H9 (cell line): Measurements from ENCODE around the gene F2RL3. TPM values are rescaled to one million over a fixed set of nuclear protein-coding genes. Genes with fewer than 3 reads are reported as not detected.

Experiments used
- DNase-seq: peaks from one replicate; pipeline ENCODE4 v3.0.0-alpha.2; 2017
- H2AFZ ChIP-seq: one replicate; pipeline ENCODE4 v1.6.1; 2013; ENCODE audit warnings: mild to moderate bottlenecking, low read length, control low read depth, moderate library complexity
- H2AK5ac ChIP-seq: 2 replicates; pipeline ENCODE4 v1.6.1; 2013; ENCODE audit warnings: low read length, control low read depth, mixed read lengths; ENCODE audit not compliant: insufficient read length
- H2BK120ac ChIP-seq: one replicate; pipeline ENCODE4 v1.6.1; 2013; ENCODE audit warnings: low read depth, mild to moderate bottlenecking, low read length, control low read depth, inconsistent platforms; ENCODE audit not compliant: poor library complexity, severe bottlenecking
- H2BK12ac ChIP-seq: 2 replicates; pipeline ENCODE4 v1.6.1; 2013; ENCODE audit warnings: low read length, control low read depth, mixed read lengths, low read depth; ENCODE audit not compliant: insufficient read length
- H2BK15ac ChIP-seq: 2 replicates; pipeline ENCODE4 v1.6.1; 2013; ENCODE audit warnings: low read depth, low read length, control low read depth
- H2BK20ac ChIP-seq: one replicate; pipeline ENCODE4 v1.6.1; 2013; ENCODE audit warnings: low read depth, mild to moderate bottlenecking, low read length, control low read depth, inconsistent platforms; ENCODE audit not compliant: poor library complexity, severe bottlenecking
- H2BK5ac ChIP-seq: 2 replicates; pipeline ENCODE4 v1.6.1; 2013; ENCODE audit warnings: low read length, control low read depth, mixed read lengths; ENCODE audit not compliant: insufficient read length
- H3K14ac ChIP-seq: 2 replicates; pipeline ENCODE4 v1.6.1; 2013; ENCODE audit warnings: low read length, control low read depth; ENCODE audit not compliant: insufficient read depth
- H3K18ac ChIP-seq: 2 replicates; pipeline ENCODE4 v1.6.1; 2013; ENCODE audit warnings: low read depth, mild to moderate bottlenecking, mixed read lengths, low read length, control low read depth; ENCODE audit not compliant: insufficient read length
- H3K23ac ChIP-seq: 2 replicates; pipeline ENCODE4 v1.6.1; 2013; ENCODE audit warnings: low read length, control low read depth, mixed read lengths, low read depth; ENCODE audit not compliant: insufficient read length
- H3K23me2 ChIP-seq: 2 replicates; pipeline ENCODE4 v1.6.1; 2013; ENCODE audit warnings: low read depth, mild to moderate bottlenecking, mixed read lengths, low read length, control low read depth; ENCODE audit not compliant: insufficient read length, poor library complexity, severe bottlenecking
- H3K27ac ChIP-seq: 2 replicates; pipeline ENCODE4 v1.5.1; 2013; ENCODE audit warnings: low read length, control low read depth, mixed read lengths, low read depth; ENCODE audit not compliant: insufficient read length
- H3K27me3 ChIP-seq: 2 replicates; pipeline ENCODE4 v1.6.1; 2013; ENCODE audit warnings: low read length, control low read depth, inconsistent platforms; ENCODE audit not compliant: insufficient read depth
- H3K4ac ChIP-seq: 2 replicates; pipeline ENCODE4 v1.6.1; 2013; ENCODE audit warnings: low read depth, mild to moderate bottlenecking, control low read depth, inconsistent platforms, low read length, moderate library complexity
- H3K4me1 ChIP-seq: 2 replicates; pipeline ENCODE4 v1.6.1; 2013; ENCODE audit warnings: low read length, control low read depth, inconsistent platforms; ENCODE audit not compliant: insufficient read depth
- H3K4me2 ChIP-seq: 2 replicates; pipeline ENCODE4 v1.6.1; 2013; ENCODE audit warnings: low read length, control low read depth, mixed read lengths; ENCODE audit not compliant: insufficient read length, insufficient read depth
- H3K56ac ChIP-seq: 2 replicates; pipeline ENCODE4 v1.6.1; 2013; ENCODE audit warnings: low read depth, mild to moderate bottlenecking, mixed read lengths, low read length, control low read depth; ENCODE audit not compliant: insufficient read length
- H3K79me1 ChIP-seq: 2 replicates; pipeline ENCODE4 v1.6.1; 2013; ENCODE audit warnings: low read depth, mild to moderate bottlenecking, moderate library complexity, low read length, control low read depth, inconsistent platforms; ENCODE audit not compliant: insufficient read depth, poor library complexity, severe bottlenecking
- H3K79me2 ChIP-seq: 2 replicates; pipeline ENCODE4 v1.6.1; 2013; ENCODE audit warnings: low read length, control low read depth, inconsistent platforms; ENCODE audit not compliant: insufficient read depth
- H3K9ac ChIP-seq: 2 replicates; pipeline ENCODE4 v1.6.1; 2013; ENCODE audit warnings: low read length, control low read depth, mixed read lengths; ENCODE audit not compliant: insufficient read length; ENCODE audit errors: extremely low read depth
- H3K9me3 ChIP-seq: one replicate; pipeline ENCODE4 v1.6.1; 2013; ENCODE audit warnings: low read depth, low read length, inconsistent platforms; ENCODE audit not compliant: control insufficient read depth
- H3T11ph ChIP-seq: one replicate; pipeline ENCODE4 v1.6.1; 2013; ENCODE audit warnings: mild to moderate bottlenecking, low read length, control low read depth, inconsistent platforms
- H4K20me1 ChIP-seq: one replicate; pipeline ENCODE4 v1.6.1; 2013; ENCODE audit not compliant: control insufficient read depth, insufficient read length, insufficient read depth
- H4K5ac ChIP-seq: 2 replicates; pipeline ENCODE4 v1.6.1; 2013; ENCODE audit warnings: low read depth, mild to moderate bottlenecking, mixed read lengths, low read length, control low read depth; ENCODE audit not compliant: insufficient read length
- H4K8ac ChIP-seq: replicated peaks from 2 replicates; pipeline ENCODE4 v1.6.1; 2013; ENCODE audit warnings: low read length, control low read depth, mixed read lengths, low read depth; ENCODE audit not compliant: insufficient read length
- H4K91ac ChIP-seq: 2 replicates; pipeline ENCODE4 v1.6.1; 2013; ENCODE audit warnings: low read depth, mild to moderate bottlenecking, moderate library complexity, mixed read lengths, low read length, control low read depth; ENCODE audit not compliant: insufficient read length
- H3K27ac Mint-ChIP-seq, 3 experiments: 2 replicates in 2 of 3; 3 replicates in 1 of 3; pipeline ENCODE4 v1.8.0; 2020 to 2021; ENCODE audit warnings: mixed read lengths in 3 of 3, mild to moderate bottlenecking in 1 of 3, moderate library complexity in 1 of 3
- H3K27me3 Mint-ChIP-seq: 2 replicates; pipeline ENCODE4 v1.8.0; 2021; ENCODE audit warnings: low read depth, mild to moderate bottlenecking, moderate library complexity, mixed read lengths
- H3K36me3 Mint-ChIP-seq, 3 experiments: 2 replicates in 2 of 3; 3 replicates in 1 of 3; pipeline ENCODE4 v1.8.0; 2020 to 2021; ENCODE audit warnings: low read depth in 3 of 3, mixed read lengths in 3 of 3; ENCODE audit not compliant: insufficient read depth in 1 of 3
- H3K4me1 Mint-ChIP-seq, 2 experiments: 2 replicates each; pipeline ENCODE4 v1.8.0; 2020; ENCODE audit warnings: mixed read lengths in 2 of 2
- H3K4me3 Mint-ChIP-seq, 2 experiments: 2 replicates in 1 of 2; 3 replicates in 1 of 2; pipeline ENCODE4 v1.8.0; 2020 to 2021; ENCODE audit warnings: mild to moderate bottlenecking in 2 of 2, mixed read lengths in 2 of 2, moderate library complexity in 1 of 2
- H3K9me3 Mint-ChIP-seq, 2 experiments: 2 replicates in 1 of 2; 3 replicates in 1 of 2; pipeline ENCODE4 v1.8.0; 2020; ENCODE audit warnings: mild to moderate bottlenecking in 2 of 2, mixed read lengths in 2 of 2, moderate library complexity in 1 of 2
- WGBS: extraction: QIAGEN DNeasy Blood & Tissue Kit; methylation state at CpG from one replicate; pipeline ENCODE4 v1.1.7; 2013; ENCODE audit warnings: missing lambda C conversion rate, low lambda C conversion rate, mixed read lengths; ENCODE audit not compliant: insufficient read length; ENCODE audit errors: extremely low coverage; 5-methylcytosine and 5-hydroxymethylcytosine counted together
- total RNA-seq: library from RNA; stranded (reverse); gene quantifications from 2 replicates; pipeline ENCODE4 v1.2.1, GENCODE V29; 2021
- TF ChIP-seq, protein P1 (sequence below): fragments of 200-600 bp; sonication (generic); conservative IDR thresholded peaks from 3 replicates; pipeline ENCODE4 v1.8.0; 2021; ENCODE audit warnings: antibody characterized with exemption, mild to moderate bottlenecking

Gene F2RL3
- total RNA-seq, 1 experiment from 2014 or later = not detected

DNA sequence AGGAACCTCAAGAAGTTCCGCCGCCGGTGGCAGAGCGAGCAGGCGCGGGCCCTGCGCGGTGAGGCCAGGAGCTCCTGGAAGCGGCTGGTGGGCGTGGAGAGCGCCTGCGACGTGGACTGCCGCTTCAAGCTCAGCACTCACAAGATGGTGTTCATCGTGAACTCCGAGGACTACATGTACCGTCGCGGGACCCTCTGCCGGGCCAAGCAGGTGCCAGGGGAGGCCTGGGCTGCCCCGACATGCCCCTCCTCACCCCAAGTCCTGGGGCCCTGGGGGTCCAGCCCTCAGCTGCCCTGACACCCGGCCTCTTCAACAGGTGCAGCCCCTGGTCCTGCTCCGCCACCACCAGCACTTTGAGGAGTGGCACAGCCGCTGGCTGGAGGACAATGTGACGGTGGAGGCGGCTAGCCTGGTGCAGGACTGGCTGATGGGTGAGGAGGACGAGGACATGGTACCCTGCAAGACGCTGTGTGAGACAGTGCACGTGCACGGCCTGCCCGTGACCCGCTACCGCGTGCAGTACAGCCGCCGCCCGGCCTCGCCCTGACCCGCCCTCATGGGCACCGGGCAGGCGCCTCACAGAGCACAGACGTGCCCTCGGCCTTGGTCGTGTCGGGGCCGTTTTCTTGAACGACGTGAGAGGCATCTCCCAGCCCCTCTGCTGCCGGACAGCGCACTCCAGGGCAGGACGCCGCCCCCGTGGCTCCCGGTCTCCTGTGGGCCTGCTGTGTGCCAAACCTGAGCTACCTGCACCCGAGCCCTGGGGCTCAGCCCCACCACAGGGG lies 10.4 kb upstream of the F2RL3 start:
- H2BK5ac ChIP-seq = no peak overlapping the region
- no peak overlapping the region for H3K27ac Mint-ChIP-seq
- no peak for DNase-seq
- peaks cover 59 to 80% (median 71%) of the 10 kb centered on the region in 3 experiments for H3K36me3 Mint-ChIP-seq
- peaks cover 5% of the 10 kb centered on the region for H3K27me3 Mint-ChIP-seq
- TF ChIP-seq, protein P1, sequence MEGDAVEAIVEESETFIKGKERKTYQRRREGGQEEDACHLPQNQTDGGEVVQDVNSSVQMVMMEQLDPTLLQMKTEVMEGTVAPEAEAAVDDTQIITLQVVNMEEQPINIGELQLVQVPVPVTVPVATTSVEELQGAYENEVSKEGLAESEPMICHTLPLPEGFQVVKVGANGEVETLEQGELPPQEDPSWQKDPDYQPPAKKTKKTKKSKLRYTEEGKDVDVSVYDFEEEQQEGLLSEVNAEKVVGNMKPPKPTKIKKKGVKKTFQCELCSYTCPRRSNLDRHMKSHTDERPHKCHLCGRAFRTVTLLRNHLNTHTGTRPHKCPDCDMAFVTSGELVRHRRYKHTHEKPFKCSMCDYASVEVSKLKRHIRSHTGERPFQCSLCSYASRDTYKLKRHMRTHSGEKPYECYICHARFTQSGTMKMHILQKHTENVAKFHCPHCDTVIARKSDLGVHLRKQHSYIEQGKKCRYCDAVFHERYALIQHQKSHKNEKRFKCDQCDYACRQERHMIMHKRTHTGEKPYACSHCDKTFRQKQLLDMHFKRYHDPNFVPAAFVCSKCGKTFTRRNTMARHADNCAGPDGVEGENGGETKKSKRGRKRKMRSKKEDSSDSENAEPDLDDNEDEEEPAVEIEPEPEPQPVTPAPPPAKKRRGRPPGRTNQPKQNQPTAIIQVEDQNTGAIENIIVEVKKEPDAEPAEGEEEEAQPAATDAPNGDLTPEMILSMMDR = no peak
- no peak overlapping the region for H3K23ac ChIP-seq
- H2BK120ac ChIP-seq = no peak overlapping the region
- peaks cover 5% of the 10 kb centered on the region; the same call in 1 of the 2 replicates for H3K79me2 ChIP-seq
- H3K4me3 Mint-ChIP-seq = no peak overlapping the region
- H2BK15ac ChIP-seq = no peak overlapping the region
- no peak overlapping the region for H2AK5ac ChIP-seq
- H3K4me1 ChIP-seq = no peaks in the 10 kb centered on the region
- H3K9me3 ChIP-seq = peaks cover 10% of the 10 kb centered on the region
- no CpG with 5 or more reads among the region's 55 CpGs for WGBS
- H2BK12ac ChIP-seq = no peak overlapping the region
- H4K5ac ChIP-seq = no peak overlapping the region
- no peaks in the 10 kb centered on the region for H4K20me1 ChIP-seq
- no peak overlapping the region for H3K56ac ChIP-seq
- no peak overlapping the region for H3K9ac ChIP-seq
- no peak overlapping the region; the same call in 1 of the 2 replicates for H3K14ac ChIP-seq
- H3K18ac ChIP-seq = no peak overlapping the region
- no peaks in the 10 kb centered on the region for H3K27me3 ChIP-seq
- H3K4me1 Mint-ChIP-seq = no peaks in the 10 kb centered on the region
- no peak overlapping the region for H3K4me2 ChIP-seq
- H2AFZ ChIP-seq = no peak overlapping the region
- H4K91ac ChIP-seq = no peak overlapping the region
- H3K23me2 ChIP-seq = no peaks in the 10 kb centered on the region
- no peak overlapping the region for H3K4ac ChIP-seq
- H3K9me3 Mint-ChIP-seq = peaks cover 26 to 37% of the 10 kb centered on the region in 2 experiments
- H3K79me1 ChIP-seq = peaks cover 2% of the 10 kb centered on the region
- no peak overlapping the region for H2BK20ac ChIP-seq
- H4K8ac ChIP-seq = no peak overlapping the region
- no peak overlapping the region for H3K27ac ChIP-seq
- no peak overlapping the region for H3T11ph ChIP-seq
